Activated CD8-positive, alpha-beta memory T cell treated with anti-CD3 and anti-CD28 coated beads, Interleukin-2, amount 50 U/mL, for 4 hours (primary cell): ENCODE results near the gene CACNB4.

Experiments used
- DNase-seq: peaks from one replicate; pipeline ENCODE4 v3.0.0-alpha.2; 2020

CACNB4 gene

DNA sequence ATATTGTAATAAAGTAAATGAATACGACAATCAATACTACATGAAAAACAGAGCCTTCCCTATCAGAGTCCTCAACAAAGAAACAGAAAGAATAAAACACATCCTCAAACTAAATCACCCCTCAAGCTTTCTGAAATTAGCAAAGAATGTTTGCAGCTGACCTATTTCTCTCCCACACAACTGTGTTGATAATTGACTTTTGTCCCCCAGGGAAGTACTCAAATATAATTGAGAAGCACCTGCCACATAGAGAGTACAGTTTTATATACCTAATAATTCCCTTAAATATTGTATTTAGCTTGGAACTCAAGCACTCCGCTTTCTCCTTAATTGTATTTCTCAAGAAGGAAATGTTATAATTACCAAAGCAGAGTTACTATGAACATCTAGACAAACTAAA is 12.6 kb downstream of the CACNB4 start:
- DNase-seq = no peak

DNA sequence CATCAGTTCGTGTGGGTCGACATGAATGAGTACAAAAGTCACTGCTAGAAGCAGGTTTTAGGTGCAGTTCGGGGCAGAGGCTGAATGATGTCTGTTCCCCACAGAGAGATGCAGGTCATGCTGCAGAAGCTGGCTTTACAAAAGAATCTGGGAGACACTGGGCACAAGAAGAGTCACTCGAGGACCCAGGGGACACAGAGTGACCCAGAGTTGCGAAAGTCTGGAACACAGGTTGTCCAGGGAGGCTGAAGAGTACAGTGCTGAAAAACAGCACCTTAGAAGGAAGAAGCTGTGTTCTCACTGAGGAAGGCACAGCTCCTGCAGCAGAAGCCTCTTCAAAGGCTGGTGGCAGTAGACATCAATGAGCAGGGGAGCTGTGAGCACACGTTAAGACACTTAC is 14.8 kb downstream of the CACNB4 start:
- DNase-seq = no peak

DNA sequence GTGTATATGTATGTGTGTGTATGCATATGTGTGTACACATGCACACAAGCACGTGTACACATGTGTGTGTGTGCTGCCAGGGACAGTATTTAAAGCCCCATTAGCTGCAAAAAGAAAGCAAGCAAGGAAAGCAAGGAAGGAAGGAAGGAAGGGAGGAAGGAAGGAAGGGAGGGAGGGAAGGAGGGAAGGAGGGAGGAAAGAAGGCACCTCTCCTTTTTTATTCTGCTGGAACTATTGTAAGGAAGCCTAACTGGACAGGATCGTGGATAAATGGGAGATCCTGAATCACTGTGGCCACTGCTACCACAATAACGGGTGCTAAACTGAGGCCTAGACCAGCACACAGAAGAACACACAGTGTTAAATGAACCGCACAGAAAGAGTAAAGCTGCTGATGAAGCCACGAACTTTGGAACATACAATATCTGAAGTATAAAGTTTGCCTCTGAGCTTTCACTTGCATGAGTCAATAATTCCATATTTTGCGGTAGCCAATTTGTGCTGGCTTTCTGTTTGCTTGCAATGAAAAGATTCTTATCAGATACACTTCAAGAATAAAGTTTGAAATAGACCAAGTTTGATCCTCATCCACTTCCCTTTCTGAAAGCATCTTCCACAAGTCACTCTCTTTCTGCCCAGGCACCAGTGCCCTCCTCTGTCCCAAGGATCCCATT is 15.5 kb downstream of the CACNB4 start:
- DNase-seq = no peak

DNA sequence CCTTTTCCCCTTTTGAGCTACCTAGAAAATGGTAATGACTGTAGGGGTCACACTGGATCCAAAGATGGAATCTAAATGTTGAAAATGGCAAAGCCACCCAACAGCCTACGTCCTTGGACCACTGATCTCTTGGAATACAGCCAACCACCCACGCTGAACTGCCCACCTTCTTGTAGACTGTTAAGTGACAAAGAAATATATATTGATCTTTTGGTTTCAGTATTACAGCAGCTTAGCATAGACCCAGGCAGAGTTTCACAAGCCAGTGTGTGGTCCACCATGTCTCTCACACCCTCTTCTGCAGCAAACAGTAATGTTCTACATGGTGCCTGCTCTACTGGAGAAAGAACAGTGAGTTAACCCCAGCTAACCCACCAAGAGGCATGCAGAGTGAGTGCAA is 20.2 kb downstream of the CACNB4 start:
- no peak for DNase-seq

DNA sequence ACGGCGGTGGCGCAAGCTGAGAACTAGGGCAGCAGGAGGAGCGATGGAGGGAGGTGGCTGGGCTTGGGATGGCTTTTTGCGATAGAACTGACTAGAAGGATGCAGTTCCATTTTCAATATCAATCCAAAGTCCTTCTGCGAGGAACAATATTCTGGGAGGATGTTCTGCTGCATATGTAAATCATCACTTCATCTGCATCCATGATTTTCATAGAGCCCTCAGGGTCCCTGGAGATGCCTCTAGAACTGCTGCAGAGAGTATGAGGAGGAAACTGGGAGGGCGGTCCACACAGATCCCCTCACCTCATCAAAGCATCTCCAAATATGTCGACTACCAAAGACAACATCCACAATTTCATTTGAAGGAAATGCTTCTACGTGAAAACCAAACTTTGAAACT is 20.8 kb downstream of the CACNB4 start:
- DNase-seq = no peak

DNA sequence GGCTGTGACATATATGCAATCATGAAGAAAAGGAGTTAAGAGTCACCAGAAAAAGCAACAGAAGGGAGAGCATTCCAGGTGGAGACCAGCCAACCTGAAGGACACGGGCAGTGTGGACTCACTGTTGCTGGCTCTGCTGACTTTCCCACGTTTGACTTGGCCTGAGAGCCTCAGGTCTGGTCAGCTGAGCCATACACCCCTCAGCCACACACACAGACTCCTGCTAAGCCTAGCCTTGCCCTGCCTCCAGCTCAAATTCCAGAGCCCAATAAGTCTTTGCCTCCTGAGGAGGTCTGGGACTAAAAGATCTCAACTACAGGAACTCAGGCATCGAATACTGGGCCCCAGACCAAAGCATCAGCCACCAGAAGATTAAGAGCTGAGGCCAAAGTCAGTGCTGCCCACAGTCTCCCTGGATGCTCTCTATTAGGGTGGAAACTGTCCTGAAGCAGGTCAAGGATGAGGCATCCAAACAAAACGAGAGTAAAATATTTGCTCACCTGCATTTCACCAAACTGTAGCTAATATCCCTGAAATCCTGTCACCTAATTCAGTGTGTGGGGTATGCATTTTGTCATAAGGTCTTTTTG is 23.3 kb downstream of the CACNB4 start:
- no peak for DNase-seq

DNA sequence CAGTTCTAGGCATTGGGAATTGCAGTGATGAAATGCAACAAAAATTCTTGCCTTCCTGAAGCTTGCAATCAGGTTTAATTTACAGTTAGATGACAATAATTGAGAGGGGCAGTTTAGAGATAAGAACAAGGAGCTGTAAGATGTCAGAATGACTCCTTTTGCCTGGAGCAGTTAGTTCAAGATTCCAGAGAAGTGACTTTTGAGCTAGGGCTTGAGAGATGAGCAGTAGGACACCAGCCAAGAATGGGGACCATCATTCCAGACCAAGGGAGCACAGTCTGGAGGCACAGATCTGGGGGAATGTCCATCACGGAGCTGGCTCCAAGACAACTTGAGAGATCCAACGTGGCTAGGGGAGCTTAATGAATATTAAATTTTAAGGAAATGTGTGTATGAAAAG is 26.8 kb downstream of the CACNB4 start:
- no peak for DNase-seq

DNA sequence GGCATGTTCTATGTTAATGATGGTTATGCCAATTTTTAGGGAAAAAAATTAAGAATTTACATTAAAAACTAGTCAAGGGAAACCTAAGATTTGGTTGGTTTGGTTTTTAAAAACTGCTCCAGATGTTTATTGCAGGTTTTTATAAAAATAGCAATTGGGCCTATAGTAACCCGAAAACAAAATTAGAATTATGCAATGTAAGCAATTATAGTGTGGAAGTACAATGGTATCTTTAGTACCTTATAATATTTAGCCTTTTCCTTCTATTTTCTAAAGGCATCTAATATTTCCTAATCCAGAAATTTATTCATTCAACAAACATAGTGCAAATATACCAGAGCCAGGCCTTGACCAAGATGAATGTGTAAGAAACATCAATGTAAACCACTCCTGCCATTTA is 27.3 kb downstream of the CACNB4 start:
- DNase-seq = no peak

DNA sequence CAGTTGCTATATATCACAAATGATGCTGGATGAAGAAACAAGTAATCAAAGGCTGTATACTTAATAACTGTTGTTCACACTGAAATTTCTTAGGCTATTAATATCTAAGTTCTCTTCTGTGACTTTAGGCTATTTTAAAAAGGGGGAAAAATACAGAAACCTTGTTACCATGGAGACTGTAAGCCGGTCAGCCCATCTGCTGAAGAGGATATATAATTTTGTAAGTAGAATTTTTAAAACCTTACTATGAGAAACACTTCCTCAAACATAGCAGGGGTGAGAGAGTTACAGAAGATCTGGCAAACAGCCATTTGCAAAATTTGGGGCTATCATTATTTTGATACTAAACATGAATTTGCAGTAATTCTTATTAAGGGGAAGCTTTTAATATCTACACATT is 27.8 kb downstream of the CACNB4 start:
- DNase-seq = no peak

DNA sequence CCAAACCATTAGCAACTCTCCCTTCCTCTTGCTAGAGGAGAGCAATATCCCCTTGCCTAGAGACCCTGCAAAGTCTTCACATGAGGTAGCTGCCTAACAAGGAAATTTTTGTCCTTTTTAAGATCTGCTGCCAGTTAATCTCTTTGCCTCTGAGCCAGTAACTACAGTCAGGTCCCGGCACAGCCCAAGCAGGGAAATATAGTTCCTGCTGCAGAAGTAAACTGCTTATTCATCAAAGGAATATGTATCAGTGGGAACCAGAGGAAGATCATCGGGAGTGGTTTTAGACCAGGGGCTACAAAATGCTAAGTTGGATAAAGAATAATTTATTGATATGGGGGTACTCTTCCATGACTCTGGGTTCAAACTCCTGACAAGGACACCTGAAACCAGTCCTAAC is 30.6 kb downstream of the CACNB4 start:
- no peak for DNase-seq

DNA sequence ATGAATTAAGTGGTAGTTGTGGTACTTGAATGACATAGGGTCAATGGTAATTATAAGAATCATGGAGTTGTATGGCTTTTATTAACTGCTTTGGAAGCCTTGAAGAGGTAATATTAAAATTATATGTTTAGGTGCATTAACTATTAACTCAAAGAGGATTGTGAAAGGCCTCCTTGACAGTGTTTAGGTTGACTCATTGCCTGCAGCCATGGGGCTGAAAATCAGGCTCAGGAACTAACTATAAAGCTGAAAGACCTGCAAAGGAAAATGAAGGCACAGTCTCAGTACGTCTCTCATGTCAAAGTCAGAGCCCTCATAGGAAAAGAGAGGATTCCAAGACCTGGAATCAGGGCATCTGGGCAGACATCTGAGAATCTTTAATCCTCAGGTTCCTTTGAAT is 31.0 kb downstream of the CACNB4 start:
- DNase-seq = no peak

DNA sequence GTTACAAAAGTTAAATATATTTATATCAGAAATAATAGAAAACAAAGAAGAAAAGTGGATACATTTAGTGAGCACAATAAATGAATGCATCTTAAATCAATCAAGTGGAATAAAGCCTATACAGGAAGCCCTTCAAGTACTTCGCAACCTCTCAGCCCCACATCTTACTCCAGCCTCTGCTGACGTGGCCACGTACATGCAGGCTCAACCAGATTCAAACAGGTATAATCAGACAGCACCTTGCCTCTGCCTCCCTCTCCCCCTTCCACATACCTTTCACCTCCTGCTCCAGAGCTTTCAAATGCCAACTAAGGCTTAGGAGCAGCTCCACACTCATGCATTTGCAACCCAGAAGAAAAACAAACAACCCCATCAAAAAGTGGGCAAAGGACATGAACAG is 32.9 kb downstream of the CACNB4 start:
- no peak for DNase-seq

DNA sequence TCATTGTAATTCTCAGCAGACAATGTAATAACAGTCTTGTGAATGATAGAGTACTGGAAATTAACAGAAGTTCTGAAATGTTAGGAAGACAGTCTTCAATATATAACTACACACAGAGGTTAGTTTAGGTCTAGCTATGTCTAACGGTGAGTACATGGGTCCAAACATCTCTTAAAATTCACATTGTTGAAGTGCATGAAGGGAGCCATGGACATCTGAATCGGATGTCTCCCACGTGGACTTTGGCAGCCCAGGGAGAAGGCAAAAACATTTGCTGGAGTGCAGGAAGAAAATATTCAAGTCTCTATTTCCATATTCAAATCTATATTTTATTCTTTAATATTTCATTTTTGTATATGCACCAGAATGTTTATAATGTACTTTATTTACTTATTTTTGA is 34.8 kb downstream of the CACNB4 start:
- DNase-seq = no peak

DNA sequence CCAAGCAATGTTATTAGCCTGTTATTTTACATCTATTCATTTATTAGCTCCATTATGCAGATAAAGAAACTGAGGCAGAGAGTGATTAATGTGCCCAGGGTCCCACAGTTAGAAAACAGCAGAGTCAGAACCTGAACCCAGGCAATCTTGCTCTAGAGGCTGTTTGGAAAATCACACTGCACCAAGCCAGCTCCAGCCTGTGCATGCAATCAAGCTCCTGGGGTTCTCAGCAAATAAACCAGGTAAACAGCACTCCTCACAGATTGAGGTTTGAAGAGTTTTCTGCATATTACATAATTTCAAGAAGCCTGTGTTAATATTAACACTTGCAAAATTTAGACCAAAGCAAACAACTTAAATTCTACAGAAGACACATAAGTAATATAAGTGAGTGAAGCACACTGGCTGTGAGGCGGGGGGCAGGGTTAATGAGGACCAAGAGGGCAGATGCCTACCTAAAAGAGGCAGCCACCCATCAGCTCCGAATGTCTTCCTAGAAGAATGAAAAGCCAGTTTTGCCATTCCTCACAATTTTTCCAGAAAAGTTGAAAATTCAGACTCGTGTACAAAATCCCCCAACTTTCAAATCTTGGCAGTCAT is 35.4 kb downstream of the CACNB4 start:
- DNase-seq = no peak

DNA sequence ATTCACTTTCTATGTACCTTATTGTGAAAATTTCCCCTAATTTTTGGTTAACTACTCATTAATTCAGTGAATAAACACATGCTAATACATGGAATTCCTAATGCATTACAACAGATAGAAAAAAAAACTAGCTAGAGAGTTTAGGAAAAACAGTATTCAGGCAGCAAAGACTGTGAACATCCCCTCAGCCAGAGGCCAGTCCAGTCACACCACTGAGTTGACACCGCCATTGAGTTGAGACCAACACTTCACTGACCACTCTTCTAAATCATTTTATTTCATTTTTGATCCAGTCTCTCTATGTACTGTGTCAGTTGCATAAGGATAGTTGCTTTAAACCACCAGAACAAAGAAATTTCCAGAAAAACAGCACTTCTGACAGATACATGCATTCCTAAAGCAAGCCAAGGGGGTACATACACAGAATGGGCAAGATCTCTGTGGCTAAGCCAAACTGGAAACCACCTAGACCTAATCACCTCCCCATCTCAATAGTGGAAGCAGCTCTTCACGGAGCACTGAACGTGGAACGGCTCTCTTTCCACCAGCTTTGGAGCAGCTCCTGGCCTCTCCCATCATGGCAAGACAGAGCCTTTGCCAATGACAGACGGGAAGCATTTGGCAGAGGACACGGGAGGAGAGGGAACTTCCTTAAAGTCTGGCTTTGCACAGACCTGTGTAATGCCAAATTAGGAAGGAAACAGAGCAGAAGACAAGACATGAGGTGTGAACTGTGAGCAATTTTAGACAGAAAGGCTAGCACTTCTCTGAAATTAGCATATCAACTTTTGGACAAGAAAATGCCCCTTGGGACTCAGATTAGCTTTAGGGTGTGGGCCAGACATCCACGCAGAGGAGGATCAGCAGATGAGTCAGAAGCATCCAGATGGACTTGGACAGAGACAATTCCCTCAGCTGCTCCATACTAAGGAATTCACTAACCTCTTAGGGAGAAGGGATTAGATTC is 36.4 kb downstream of the CACNB4 start:
- DNase-seq = no peak

DNA sequence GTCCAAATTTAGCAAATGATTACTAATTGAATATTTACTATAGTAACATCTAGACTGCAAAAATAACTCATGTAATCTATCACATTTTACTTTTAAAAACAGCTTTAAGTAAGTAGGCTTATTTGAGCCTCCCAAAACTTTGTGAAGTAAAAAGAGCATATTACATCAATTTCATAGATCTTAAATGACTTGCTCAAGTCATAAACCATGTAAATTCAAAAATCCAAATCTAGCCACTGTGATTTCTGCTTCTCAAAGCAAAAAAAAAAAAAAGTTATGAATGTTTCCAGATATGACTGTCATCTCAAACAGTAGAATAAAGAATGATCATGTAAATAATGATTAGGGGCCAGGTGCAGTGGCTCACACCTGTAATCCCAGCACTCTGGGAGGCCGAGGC is 37.5 kb downstream of the CACNB4 start:
- no peak for DNase-seq

DNA sequence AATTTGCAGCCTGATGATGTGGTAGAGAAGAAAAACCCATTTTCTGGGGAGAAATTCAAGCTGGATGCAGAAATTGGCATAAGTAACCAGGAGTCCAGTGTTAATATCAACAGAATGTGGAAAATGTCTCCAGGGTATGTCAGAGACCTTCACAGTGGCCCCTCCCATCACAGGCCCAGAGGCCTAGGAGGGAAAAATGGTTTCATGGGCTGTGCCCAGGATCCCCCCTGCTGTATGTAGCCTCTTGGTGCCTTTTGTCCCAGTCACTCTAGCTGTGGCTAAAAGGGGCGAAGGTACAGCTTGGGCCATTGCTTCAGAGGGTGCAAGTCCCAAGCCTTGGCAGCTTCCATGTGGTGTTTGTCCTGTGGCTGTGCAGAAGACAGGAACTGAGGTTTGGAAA is 40.2 kb downstream of the CACNB4 start:
- no peak for DNase-seq

DNA sequence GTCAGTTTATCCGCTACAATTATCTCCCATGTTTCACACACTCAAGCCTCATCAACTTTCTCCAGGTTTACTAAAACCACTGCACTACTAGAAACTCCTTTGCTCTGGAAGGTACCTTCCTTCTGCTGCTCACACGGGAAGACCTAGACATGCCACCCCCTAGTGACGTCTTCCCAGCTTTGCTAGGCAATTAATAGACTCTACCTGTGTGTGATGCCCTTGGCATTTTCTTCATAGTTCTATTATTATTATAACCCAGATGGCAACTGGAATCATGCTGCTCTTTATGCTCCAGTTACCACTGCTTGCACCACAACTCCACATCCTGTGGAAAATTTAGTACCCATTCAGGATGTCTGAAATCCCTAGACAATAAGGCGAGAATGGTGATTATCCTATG is 42.4 kb downstream of the CACNB4 start:
- DNase-seq = no peak

DNA sequence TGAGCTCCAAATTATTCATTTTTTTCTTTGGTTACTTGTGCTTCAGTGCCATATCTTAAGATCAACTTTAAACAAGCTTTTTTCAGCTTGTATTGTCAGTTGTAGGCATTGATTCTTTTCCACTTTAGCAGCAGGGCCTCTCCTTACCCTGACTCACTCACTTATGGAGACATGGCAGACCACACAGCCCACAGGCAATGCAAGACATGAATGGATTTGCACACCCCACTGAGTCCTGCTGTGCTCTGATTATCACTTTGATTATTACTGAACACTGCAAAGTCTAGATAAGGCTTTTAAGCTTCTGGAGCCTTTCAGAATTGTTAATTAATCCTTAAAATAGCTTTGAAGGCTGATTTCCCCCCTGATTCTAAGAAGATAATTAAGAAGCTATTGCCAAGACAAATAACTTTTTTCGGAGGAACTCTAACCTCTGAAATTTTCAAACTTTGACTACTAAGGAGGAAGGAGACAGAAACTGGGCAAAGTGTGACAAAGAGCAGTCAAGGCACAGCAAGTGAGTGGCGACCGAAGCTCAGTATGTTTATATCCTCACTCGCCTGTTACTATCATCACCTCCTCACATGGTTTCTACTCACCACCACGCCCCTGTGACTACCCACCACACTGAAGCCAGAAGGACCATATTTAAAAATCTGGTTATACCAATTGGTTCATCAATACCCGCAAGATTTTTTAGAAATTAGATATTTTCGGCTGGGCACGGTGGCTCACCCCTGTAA is 43.3 kb downstream of the CACNB4 start:
- DNase-seq = no peak

DNA sequence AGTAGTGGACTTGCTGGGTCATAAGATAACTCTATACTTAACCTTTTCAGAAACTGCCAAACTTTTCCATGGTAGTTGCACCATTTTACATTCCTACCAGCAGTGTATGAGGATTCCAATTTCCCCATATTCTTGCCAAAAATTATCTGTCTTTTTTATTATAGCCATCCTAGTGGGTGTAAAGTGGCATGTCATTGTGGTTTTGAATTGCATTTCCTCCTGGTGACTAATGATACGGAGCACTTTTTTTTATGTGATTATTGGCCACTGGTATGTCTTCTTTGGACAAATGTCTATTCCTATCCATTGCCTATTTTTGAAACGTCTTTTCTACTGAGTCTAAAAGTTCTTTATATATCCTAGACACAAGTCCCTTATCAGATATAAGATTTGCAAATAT is 44.3 kb downstream of the CACNB4 start:
- DNase-seq = no peak

DNA sequence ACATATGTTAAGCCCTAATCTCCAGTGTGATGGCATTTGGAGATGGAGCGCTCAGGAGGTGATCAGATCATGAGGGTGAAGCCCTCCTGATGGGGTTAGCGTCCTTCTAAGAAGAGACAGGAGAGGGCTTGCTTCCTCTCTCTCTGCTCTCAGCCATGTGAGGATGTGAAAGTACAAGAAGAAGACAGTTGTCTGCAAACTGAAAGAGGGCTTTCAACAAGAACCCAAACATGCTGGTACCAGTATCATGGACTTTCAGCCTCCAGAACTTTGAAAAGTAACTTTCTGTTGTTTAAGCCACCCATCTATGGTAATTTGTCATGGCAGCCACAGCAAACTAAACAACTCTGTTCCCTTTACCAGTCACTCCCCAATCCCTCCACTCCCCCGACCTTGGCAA is 47.4 kb downstream of the CACNB4 start:
- DNase-seq = no peak

DNA sequence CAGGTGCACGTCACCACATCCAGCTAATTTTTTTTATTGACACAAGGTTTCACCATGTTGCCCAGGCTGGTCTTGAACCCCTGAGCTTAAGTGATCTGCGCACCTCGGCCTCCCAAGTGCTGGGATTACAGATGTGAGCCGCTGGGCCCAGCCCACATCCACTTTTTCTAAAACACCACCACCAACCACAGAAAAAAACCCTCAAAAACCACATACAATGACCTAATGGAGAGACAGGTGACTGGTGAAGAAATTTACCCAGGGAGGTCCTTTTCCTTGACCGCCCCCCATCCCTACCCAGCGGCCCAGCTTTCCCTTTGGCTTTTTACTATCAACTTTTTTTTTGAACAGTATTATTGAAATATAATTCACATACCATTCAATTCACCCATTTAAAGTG is 47.9 kb downstream of the CACNB4 start:
- DNase-seq = no peak

DNA sequence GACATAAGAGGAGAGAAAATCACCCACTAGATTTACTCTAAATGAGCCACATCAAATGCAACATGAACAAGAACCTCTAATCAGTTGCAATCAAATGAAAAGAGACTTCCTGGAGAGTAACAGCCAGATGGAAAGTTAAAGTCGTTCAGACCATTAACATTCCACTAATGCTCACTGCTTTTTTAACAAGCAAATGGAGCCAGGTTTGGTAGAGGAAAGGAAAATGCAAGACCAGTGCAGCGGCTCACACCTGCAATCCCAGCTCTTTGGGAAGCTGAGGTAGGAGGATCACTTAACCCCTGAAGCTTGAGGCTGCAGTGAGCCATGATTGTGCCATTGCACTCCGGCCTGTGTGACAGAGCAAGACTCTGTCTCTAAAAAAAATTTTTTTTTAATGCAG is 48.5 kb downstream of the CACNB4 start:
- DNase-seq = no peak
